SK-N-SH treated with all-trans-retinoic acid at 6 μM for 48 hours (cell line): ENCODE results near the gene NF1.
"Not testable (repeated sequence)": the region's sequence is repeated elsewhere in the genome, so short reads cannot be mapped to it uniquely, and the experiment has no call there.

ENCODE experiments used
- ATAC-seq: fragments of 200-7000 bp; cut with Tn5 transposase; 3 replicates; pipeline ENCODE4 v1.9.1; 2020; ENCODE audit warnings: mild to moderate bottlenecking, moderate library complexity
- ARNTL ChIP-seq: fragments of 450-650 bp; formaldehyde crosslinking; IDR thresholded peaks from 2 replicates; pipeline ENCODE4 v1.5.0; 2020; ENCODE audit warnings: low read depth, mild to moderate bottlenecking, moderate library complexity, borderline replicate concordance
- BACH2 ChIP-seq: fragments of 250-450 bp; sonication (Bioruptor Pico); IDR thresholded peaks from 2 replicates; pipeline ENCODE4 v1.9.0; 2021; ENCODE audit warnings: mild to moderate bottlenecking, borderline replicate concordance
- CSDC2 ChIP-seq: fragments of 250-450 bp; sonication (Bioruptor Pico); IDR thresholded peaks from 2 replicates; pipeline ENCODE4 v1.5.0; 2020; ENCODE audit warnings: mild to moderate bottlenecking, moderate library complexity
- GLIS3 ChIP-seq: fragments of 250-450 bp; sonication (Bioruptor Pico); IDR thresholded peaks from 2 replicates; pipeline ENCODE4 v1.5.0; 2020; ENCODE audit warnings: mild to moderate bottlenecking, moderate library complexity
- ISL1 ChIP-seq: fragments of 250-450 bp; sonication (Bioruptor Pico); IDR thresholded peaks from 2 replicates; pipeline ENCODE4 v2.1.2; 2022; ENCODE audit warnings: mild to moderate bottlenecking, moderate library complexity
- OSR1 ChIP-seq: fragments of 250-450 bp; sonication (Bioruptor Pico); IDR thresholded peaks from 2 replicates; pipeline ENCODE4 v1.8.0; 2022; ENCODE audit warnings: moderate library complexity, mild to moderate bottlenecking, inconsistent platforms
- PPARA ChIP-seq: fragments of 250-450 bp; sonication (Bioruptor Pico); IDR thresholded peaks from 2 replicates; pipeline ENCODE4 v1.5.0; 2020; ENCODE audit warnings: mild to moderate bottlenecking, borderline replicate concordance
- RARB ChIP-seq: fragments of 250-450 bp; sonication (Bioruptor Pico); IDR thresholded peaks from 2 replicates; pipeline ENCODE4 v1.8.0; 2021; ENCODE audit warnings: mild to moderate bottlenecking, moderate library complexity
- SNAI2 ChIP-seq: fragments of 250-450 bp; sonication (Bioruptor Pico); IDR thresholded peaks from 2 replicates; pipeline ENCODE4 v1.5.0; 2020; ENCODE audit warnings: mild to moderate bottlenecking, moderate library complexity
- TCF4 ChIP-seq: fragments of 250-450 bp; sonication (Bioruptor Pico); IDR thresholded peaks from 2 replicates; pipeline ENCODE4 v1.8.0; 2021; ENCODE audit warnings: mild to moderate bottlenecking, moderate library complexity, borderline replicate concordance
- ZC3H10 ChIP-seq: fragments of 250-450 bp; sonication (Bioruptor Pico); IDR thresholded peaks from 2 replicates; pipeline ENCODE4 v1.5.1; 2021; ENCODE audit warnings: mild to moderate bottlenecking, moderate library complexity
- ZFP3 ChIP-seq: fragments of 250-450 bp; sonication (Bioruptor Pico); IDR thresholded peaks from 2 replicates; pipeline ENCODE4 v1.5.0; 2020; ENCODE audit warnings: mild to moderate bottlenecking, moderate library complexity
- ZNF565 ChIP-seq: fragments of 450-650 bp; formaldehyde crosslinking; conservative IDR thresholded peaks from 2 replicates; pipeline ENCODE4 v1.5.0; 2020; ENCODE audit warnings: low read depth, mild to moderate bottlenecking, moderate library complexity
- ZNF70 ChIP-seq: fragments of 450-650 bp; formaldehyde crosslinking; IDR thresholded peaks from 2 replicates; pipeline ENCODE4 v1.5.0; 2020; ENCODE audit warnings: mild to moderate bottlenecking, moderate library complexity
- ZNF8 ChIP-seq: fragments of 450-650 bp; formaldehyde crosslinking; IDR thresholded peaks from 2 replicates; pipeline ENCODE4 v1.5.0; 2020; ENCODE audit warnings: mild to moderate bottlenecking, moderate library complexity
- TF ChIP-seq, protein P1 (sequence below): fragments of 250-450 bp; sonication (Bioruptor Pico); IDR thresholded peaks from 2 replicates; pipeline ENCODE4 v1.5.1; 2021; ENCODE audit warnings: mild to moderate bottlenecking, moderate library complexity
- TF ChIP-seq, protein P2 (sequence below): fragments of 250-450 bp; sonication (Bioruptor Pico); IDR thresholded peaks from 2 replicates; pipeline ENCODE4 v1.5.0; 2020; ENCODE audit warnings: mild to moderate bottlenecking, moderate library complexity
- TF ChIP-seq, protein P3 (sequence below): fragments of 250-450 bp; sonication (Bioruptor Pico); IDR thresholded peaks from 2 replicates; pipeline ENCODE4 v1.8.0; 2021; ENCODE audit warnings: low read depth, mild to moderate bottlenecking, moderate library complexity, borderline replicate concordance
- TF ChIP-seq, protein P4 (sequence below): fragments of 250-450 bp; sonication (Bioruptor Pico); IDR thresholded peaks from 2 replicates; pipeline ENCODE4 v1.8.0; 2020; ENCODE audit warnings: mild to moderate bottlenecking, moderate library complexity, borderline replicate concordance
- TF ChIP-seq, protein P5 (sequence below): fragments of 250-450 bp; sonication (Bioruptor Pico); IDR thresholded peaks from 2 replicates; pipeline ENCODE4 v1.5.1; 2020; ENCODE audit warnings: low read depth, mild to moderate bottlenecking, moderate library complexity

Gene NF1

DNA sequence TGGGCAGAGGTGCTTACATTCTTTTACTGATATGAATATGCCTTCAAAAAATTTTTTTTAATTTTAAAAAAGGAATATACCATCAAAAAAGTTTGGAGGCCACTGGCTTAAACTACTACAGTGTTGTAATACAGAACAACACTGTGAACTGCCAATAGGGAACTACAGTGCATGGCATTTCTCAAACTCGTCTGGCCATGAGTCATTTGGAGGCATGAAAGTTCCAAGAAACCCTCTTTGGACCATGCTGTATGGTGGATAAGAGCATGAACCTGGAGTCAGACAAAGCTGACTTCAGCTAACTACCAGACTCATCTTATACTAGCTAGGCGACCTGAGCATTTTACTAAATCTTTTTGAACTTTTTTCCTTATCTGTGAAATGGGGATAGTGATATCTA lies 9.2 kb upstream of the NF1 start:
- peak; percentile 93 for ATAC-seq

DNA sequence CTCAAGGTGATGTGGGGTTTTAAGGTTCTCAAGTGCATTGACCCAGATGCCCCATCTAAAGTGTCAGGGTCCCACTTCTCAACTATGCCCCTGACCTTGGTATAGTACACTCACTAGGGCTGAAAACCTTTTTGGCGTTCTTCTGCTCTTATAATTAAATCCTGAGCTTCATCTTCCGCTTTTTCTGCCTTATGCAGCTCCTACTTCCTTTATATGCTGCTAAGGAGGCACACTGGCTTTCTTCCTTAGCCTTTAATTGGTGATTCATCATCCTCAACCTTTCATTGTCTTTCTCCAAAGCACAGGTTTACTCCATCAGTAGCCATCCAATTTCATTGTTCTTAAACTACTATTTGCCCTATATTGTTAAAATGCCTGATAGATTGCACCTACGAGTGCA lies 5.3 kb upstream of the NF1 start:
- TF ChIP-seq ARNTL (CRISPR knock-in tag) (no peak), ZC3H10 (CRISPR knock-in tag) (no peak), GLIS3 (no peak), OSR1 (no peak), RARB (CRISPR knock-in tag) (no peak), ZNF565 (CRISPR knock-in tag) (no peak), TCF4 (CRISPR knock-in tag) (no peak), ZNF8 (CRISPR knock-in tag) (no peak), PPARA (no peak), SNAI2 (CRISPR knock-in tag) (no peak), BACH2 (CRISPR knock-in tag) (no peak)
- TF ChIP-seq, protein P1, sequence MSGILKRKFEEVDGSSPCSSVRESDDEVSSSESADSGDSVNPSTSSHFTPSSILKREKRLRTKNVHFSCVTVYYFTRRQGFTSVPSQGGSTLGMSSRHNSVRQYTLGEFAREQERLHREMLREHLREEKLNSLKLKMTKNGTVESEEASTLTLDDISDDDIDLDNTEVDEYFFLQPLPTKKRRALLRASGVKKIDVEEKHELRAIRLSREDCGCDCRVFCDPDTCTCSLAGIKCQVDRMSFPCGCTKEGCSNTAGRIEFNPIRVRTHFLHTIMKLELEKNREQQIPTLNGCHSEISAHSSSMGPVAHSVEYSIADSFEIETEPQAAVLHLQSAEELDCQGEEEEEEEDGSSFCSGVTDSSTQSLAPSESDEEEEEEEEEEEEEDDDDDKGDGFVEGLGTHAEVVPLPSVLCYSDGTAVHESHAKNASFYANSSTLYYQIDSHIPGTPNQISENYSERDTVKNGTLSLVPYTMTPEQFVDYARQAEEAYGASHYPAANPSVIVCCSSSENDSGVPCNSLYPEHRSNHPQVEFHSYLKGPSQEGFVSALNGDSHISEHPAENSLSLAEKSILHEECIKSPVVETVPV (CRISPR knock-in tag), result no peak
- TF ChIP-seq, protein P2, sequence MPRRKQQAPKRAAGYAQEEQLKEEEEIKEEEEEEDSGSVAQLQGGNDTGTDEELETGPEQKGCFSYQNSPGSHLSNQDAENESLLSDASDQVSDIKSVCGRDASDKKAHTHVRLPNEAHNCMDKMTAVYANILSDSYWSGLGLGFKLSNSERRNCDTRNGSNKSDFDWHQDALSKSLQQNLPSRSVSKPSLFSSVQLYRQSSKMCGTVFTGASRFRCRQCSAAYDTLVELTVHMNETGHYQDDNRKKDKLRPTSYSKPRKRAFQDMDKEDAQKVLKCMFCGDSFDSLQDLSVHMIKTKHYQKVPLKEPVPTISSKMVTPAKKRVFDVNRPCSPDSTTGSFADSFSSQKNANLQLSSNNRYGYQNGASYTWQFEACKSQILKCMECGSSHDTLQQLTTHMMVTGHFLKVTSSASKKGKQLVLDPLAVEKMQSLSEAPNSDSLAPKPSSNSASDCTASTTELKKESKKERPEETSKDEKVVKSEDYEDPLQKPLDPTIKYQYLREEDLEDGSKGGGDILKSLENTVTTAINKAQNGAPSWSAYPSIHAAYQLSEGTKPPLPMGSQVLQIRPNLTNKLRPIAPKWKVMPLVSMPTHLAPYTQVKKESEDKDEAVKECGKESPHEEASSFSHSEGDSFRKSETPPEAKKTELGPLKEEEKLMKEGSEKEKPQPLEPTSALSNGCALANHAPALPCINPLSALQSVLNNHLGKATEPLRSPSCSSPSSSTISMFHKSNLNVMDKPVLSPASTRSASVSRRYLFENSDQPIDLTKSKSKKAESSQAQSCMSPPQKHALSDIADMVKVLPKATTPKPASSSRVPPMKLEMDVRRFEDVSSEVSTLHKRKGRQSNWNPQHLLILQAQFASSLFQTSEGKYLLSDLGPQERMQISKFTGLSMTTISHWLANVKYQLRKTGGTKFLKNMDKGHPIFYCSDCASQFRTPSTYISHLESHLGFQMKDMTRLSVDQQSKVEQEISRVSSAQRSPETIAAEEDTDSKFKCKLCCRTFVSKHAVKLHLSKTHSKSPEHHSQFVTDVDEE (CRISPR knock-in tag), result no peak
- TF ChIP-seq, protein P3, sequence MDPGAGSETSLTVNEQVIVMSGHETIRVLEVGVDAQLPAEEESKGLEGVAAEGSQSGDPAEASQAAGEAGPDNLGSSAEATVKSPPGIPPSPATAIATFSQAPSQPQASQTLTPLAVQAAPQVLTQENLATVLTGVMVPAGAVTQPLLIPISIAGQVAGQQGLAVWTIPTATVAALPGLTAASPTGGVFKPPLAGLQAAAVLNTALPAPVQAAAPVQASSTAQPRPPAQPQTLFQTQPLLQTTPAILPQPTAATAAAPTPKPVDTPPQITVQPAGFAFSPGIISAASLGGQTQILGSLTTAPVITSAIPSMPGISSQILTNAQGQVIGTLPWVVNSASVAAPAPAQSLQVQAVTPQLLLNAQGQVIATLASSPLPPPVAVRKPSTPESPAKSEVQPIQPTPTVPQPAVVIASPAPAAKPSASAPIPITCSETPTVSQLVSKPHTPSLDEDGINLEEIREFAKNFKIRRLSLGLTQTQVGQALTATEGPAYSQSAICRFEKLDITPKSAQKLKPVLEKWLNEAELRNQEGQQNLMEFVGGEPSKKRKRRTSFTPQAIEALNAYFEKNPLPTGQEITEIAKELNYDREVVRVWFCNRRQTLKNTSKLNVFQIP, result no peak
- TF ChIP-seq, all 23 proteins: peak for 0
- ATAC-seq, result peak; percentile 17; the same call in 1 of the 3 replicates

More for the DNA sequence above, 9.2 kb upstream of the NF1 start:
- TF ChIP-seq ZNF8 (CRISPR knock-in tag) (no peak), RARB (CRISPR knock-in tag) (no peak), ARNTL (CRISPR knock-in tag) (no peak), ISL1 (CRISPR knock-in tag) (no peak), OSR1 (no peak), PPARA (no peak), BACH2 (CRISPR knock-in tag) (no peak)

DNA sequence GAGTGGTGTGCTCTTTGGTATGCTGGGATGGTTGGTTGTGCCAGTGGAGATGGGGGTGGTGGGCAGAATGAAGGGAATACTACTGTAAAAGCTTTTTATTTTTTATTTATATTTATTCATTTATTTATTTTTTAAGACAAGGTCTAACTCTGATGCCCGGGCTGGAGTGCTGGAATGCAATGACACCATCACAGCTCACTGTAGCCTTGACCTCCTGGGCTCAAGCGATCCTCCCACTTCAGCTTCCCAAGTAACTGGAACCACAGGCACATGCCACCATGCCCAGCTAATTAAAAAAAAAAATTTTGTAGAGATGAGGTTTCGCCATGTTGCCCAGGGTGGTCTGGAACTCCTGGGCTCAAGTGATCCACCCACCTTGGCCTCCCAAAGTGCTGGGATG lies 4.1 kb upstream of the NF1 start:
- ATAC-seq, result not testable (repeated sequence)

DNA sequence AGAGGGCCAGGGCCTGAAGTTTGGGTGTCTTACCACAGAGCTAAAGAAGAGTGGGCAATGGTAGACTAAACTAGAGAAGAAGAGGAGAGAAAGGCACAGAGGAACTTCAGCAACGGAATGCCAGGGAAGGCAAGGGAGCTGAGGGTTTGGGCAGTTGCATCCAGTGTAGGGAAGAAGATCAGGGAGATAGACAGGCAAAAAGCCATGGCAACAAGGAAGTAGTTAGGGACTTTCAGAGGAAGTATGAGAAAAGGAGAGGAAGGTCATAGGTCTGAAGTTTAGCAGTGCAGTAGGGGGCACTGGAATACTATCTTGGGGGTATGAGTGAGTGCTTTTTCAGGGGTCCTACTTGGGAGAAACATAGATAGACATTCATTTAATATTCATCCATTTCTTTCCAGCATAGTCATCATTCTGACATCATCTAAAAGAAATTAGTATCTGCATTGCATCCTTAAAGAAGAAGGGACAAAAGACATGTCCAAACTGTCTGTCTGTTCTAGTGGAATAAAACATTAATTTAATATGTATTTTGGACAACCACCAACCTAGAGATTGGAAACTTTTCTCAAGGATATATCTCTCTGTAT lies 2.2 kb upstream of the NF1 start:
- ATAC-seq, result no peak
- TF ChIP-seq ZNF70 (CRISPR knock-in tag) (no peak), ARNTL (CRISPR knock-in tag) (no peak), ISL1 (CRISPR knock-in tag) (no peak; the same call in 1 of the 2 replicates), PPARA (no peak), CSDC2 (CRISPR knock-in tag) (no peak), ZFP3 (CRISPR knock-in tag) (no peak), TCF4 (CRISPR knock-in tag) (no peak), RARB (CRISPR knock-in tag) (no peak)
- TF ChIP-seq, protein P4, sequence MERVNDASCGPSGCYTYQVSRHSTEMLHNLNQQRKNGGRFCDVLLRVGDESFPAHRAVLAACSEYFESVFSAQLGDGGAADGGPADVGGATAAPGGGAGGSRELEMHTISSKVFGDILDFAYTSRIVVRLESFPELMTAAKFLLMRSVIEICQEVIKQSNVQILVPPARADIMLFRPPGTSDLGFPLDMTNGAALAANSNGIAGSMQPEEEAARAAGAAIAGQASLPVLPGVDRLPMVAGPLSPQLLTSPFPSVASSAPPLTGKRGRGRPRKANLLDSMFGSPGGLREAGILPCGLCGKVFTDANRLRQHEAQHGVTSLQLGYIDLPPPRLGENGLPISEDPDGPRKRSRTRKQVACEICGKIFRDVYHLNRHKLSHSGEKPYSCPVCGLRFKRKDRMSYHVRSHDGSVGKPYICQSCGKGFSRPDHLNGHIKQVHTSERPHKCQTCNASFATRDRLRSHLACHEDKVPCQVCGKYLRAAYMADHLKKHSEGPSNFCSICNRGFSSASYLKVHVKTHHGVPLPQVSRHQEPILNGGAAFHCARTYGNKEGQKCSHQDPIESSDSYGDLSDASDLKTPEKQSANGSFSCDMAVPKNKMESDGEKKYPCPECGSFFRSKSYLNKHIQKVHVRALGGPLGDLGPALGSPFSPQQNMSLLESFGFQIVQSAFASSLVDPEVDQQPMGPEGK (CRISPR knock-in tag), result no peak
- TF ChIP-seq, protein P1 (CRISPR knock-in tag), result no peak
- TF ChIP-seq, protein P5, sequence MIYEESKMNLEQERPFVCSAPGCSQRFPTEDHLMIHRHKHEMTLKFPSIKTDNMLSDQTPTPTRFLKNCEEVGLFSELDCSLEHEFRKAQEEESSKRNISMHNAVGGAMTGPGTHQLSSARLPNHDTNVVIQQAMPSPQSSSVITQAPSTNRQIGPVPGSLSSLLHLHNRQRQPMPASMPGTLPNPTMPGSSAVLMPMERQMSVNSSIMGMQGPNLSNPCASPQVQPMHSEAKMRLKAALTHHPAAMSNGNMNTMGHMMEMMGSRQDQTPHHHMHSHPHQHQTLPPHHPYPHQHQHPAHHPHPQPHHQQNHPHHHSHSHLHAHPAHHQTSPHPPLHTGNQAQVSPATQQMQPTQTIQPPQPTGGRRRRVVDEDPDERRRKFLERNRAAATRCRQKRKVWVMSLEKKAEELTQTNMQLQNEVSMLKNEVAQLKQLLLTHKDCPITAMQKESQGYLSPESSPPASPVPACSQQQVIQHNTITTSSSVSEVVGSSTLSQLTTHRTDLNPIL (CRISPR knock-in tag), result no peak
- TF ChIP-seq, protein P2 (CRISPR knock-in tag), result no peak
